Natural killer cell (primary cell): ENCODE measurements around the gene AGAP6. TPM values are rescaled to one million over a fixed set of nuclear protein-coding genes. Genes with fewer than 3 reads are reported as not detected.
"Not testable (repeated sequence)": the region's sequence is repeated elsewhere in the genome, so short reads cannot be mapped to it uniquely, and the experiment has no call there.

Experiments
- ATAC-seq, 3 donors: fragments of 150-1000 bp in 2 of 3; fragments of 200-7000 bp in 1 of 3; cut with Tn5 transposase; 1 replicate in 1 of 3; 2 replicates in 2 of 3; pipeline ENCODE4 v1.10.0; 2021; ENCODE audit warnings: mild to moderate bottlenecking in 2 of 3, moderate library complexity in 2 of 3
- DNase-seq, 2 donors: peaks; one replicate each; pipeline versions ENCODE4 v3.0.0 to v3.0.0-alpha.2; 2013 to 2021; ENCODE audit warnings: mixed read lengths in 1 of 2
- H3K27ac ChIP-seq: one replicate; pipeline ENCODE4 v1.5.1; 2013; ENCODE audit warnings: mild to moderate bottlenecking, low read length
- H3K27me3 ChIP-seq: one replicate; pipeline ENCODE4 v1.6.1; 2013; ENCODE audit warnings: low read length; ENCODE audit not compliant: control insufficient read depth, insufficient read depth
- H3K36me3 ChIP-seq: one replicate; pipeline ENCODE4 v1.6.1; 2013; ENCODE audit warnings: low read length; ENCODE audit not compliant: control insufficient read depth, insufficient read depth
- H3K4me1 ChIP-seq: one replicate; pipeline ENCODE4 v1.6.1; 2013; ENCODE audit warnings: low read length; ENCODE audit not compliant: control insufficient read depth, insufficient read depth
- H3K4me3 ChIP-seq: one replicate; pipeline ENCODE4 v1.5.1; 2013; ENCODE audit warnings: low read length
- H3K9me3 ChIP-seq: one replicate; pipeline ENCODE4 v1.6.1; 2013; ENCODE audit warnings: low read length; ENCODE audit not compliant: control insufficient read depth, insufficient read depth
- H3K27ac Mint-ChIP-seq, 2 donors: one replicate each; pipeline ENCODE4 v1.8.0; 2022; ENCODE audit warnings: mild to moderate bottlenecking in 2 of 2, mixed read lengths in 2 of 2, moderate library complexity in 1 of 2
- H3K27me3 Mint-ChIP-seq, 2 donors: one replicate each; pipeline ENCODE4 v1.8.0; 2022; ENCODE audit warnings: low read depth in 2 of 2, mixed read lengths in 2 of 2
- H3K36me3 Mint-ChIP-seq: one replicate; pipeline ENCODE4 v1.8.0; 2022; ENCODE audit warnings: mixed read lengths
- H3K4me1 Mint-ChIP-seq, 2 donors: one replicate each; pipeline ENCODE4 v1.8.0; 2022; ENCODE audit warnings: mixed read lengths in 2 of 2
- H3K4me3 Mint-ChIP-seq: one replicate; pipeline ENCODE4 v1.8.0; 2022; ENCODE audit warnings: mild to moderate bottlenecking, moderate library complexity, mixed read lengths
- H3K9me3 Mint-ChIP-seq, 2 donors: one replicate each; pipeline ENCODE4 v1.8.0; 2022; ENCODE audit warnings: mixed read lengths in 2 of 2
- WGBS: methylation state at CpG from one replicate; pipeline ENCODE4 v1.1.7; 2013; ENCODE audit warnings: missing lambda C conversion rate; ENCODE audit not compliant: insufficient coverage; 5-methylcytosine and 5-hydroxymethylcytosine counted together
- intact Hi-C: fragments of 100-400 bp; cut with micrococcal nuclease; formaldehyde crosslinking; loops from one replicate; pipeline ENCODE4 v1.14.2; 2022
- total RNA-seq, 4 donors: library from RNA; stranded (reverse); fragments of 120-200 nt in 1 of 4; gene quantifications; one replicate each; pipeline versions ENCODE4 v1.2.3 to v1.2.4, GENCODE V29; 2013 to 2022

Gene AGAP6
- total RNA-seq, 3 donors from 2014 or later (not counting 1 experiment from before 2014, with no cell fraction given) = 11.7 to 25.8 (median 20.0) TPM

- H3K9me3 ChIP-seq, H3K27me3 ChIP-seq, H3K27me3 Mint-ChIP-seq, H3K4me1 Mint-ChIP-seq, DNase-seq, H3K4me3 Mint-ChIP-seq, ATAC-seq, H3K9me3 Mint-ChIP-seq, H3K27ac Mint-ChIP-seq, H3K36me3 Mint-ChIP-seq, H3K27ac ChIP-seq, intact Hi-C loops, H3K4me3 ChIP-seq, H3K4me1 ChIP-seq, H3K36me3 ChIP-seq: not testable (repeated sequence)
- 98% methylated on average over 29 of the region's 37 CpGs for WGBS
Observed at GRCh38 chr10:49970331-49970857, 17.8 kb upstream of the AGAP6 start.

DNA sequence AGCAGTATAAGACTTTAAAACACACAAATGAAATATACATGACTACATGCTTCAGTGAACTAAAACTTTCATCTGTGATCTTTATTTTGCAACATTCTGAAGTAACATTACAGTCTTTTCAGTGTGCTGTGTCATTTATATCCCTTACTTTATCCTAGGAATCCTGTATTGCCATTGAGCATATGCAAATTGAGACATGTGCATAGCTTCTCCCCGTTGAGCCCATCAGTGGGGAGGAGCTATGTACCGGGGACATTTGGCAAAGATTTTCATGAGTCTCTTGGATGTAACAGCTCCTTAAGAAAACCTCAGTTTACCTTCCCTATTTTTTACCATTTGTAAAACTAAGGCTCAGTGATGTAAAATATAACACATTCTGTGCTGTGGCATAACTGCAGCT lies 16.7 kb upstream of the AGAP6 start:
- H3K4me1 Mint-ChIP-seq, H3K9me3 ChIP-seq, intact Hi-C loops, H3K4me3 Mint-ChIP-seq, H3K4me1 ChIP-seq, H3K27ac Mint-ChIP-seq, H3K36me3 ChIP-seq, H3K9me3 Mint-ChIP-seq, H3K27me3 ChIP-seq, H3K36me3 Mint-ChIP-seq, H3K4me3 ChIP-seq, H3K27me3 Mint-ChIP-seq, DNase-seq, ATAC-seq, H3K27ac ChIP-seq: not testable (repeated sequence)
- WGBS = no CpG with 5 or more reads among the region's 2 CpGs

GRCh38 chr10:49972094-49972493 lies 16.1 kb upstream of the AGAP6 start:
- H3K27me3 Mint-ChIP-seq, H3K27ac Mint-ChIP-seq: not testable (repeated sequence)

GRCh38 chr10:49977756-49978155 lies 10.4 kb upstream of the AGAP6 start:
- H3K9me3 Mint-ChIP-seq, H3K27me3 ChIP-seq, H3K36me3 ChIP-seq, H3K4me1 ChIP-seq, H3K4me1 Mint-ChIP-seq, H3K4me3 Mint-ChIP-seq, H3K27ac ChIP-seq, H3K27me3 Mint-ChIP-seq, H3K4me3 ChIP-seq, H3K9me3 ChIP-seq, H3K27ac Mint-ChIP-seq, H3K36me3 Mint-ChIP-seq, ATAC-seq, DNase-seq, intact Hi-C loops: not testable (repeated sequence)
- no CpG with 5 or more reads among the region's 3 CpGs for WGBS

More at GRCh38 chr10:49972094-49972493, 16.1 kb upstream of the AGAP6 start:
- H3K4me1 ChIP-seq, H3K4me3 Mint-ChIP-seq, ATAC-seq, H3K27ac ChIP-seq, DNase-seq, H3K4me3 ChIP-seq, H3K9me3 ChIP-seq, intact Hi-C loops, H3K4me1 Mint-ChIP-seq, H3K27me3 ChIP-seq, H3K9me3 Mint-ChIP-seq, H3K36me3 Mint-ChIP-seq, H3K36me3 ChIP-seq: not testable (repeated sequence)
- WGBS = no CpG with 5 or more reads among the region's 3 CpGs

DNA sequence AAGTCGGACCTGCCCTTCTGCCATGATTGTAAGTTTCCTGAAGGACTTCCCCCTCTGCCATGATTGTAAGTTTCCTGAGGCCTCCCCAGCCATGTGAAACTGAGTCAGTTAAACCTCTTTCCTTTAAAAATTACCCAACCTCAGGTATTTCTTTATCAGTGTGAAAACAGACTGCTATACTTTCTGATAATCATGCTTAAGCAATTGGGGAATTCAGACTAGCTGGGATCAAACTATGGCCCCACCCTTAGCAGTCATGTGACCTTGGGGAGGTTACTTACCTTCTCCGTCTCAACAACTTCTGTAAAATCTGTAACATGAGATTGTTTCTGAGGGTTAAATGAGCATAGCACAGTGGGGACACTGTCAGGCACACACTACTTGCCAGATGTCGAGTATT lies 999 bp upstream of the AGAP6 start:
- H3K36me3 ChIP-seq, ATAC-seq, H3K27ac Mint-ChIP-seq, H3K27me3 ChIP-seq, H3K4me1 ChIP-seq, DNase-seq, H3K9me3 ChIP-seq, H3K27me3 Mint-ChIP-seq, intact Hi-C loops, H3K36me3 Mint-ChIP-seq, H3K9me3 Mint-ChIP-seq, H3K27ac ChIP-seq, H3K4me3 ChIP-seq, H3K4me1 Mint-ChIP-seq, H3K4me3 Mint-ChIP-seq: not testable (repeated sequence)
- WGBS = 92% methylated on average over 1 of the region's 3 CpGs

DNA sequence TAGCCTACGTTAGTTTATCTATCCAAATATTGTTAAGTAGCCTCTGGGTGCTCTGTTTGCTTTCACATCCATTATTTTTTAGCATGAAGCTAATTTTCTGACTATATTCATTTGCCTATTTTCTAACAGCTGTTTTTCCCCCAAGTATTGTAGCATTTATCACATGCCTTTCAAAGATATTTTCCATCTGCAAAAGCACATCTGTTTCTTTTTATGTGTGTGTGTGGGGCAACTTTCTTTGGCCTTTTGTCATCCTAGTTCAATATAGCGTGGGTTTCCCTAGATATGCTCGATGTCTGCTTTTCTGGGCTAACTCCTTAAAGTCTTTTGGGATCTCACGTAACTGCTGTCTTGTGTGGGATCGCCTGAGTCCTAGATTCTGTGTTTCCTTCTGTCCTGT lies 7.1 kb downstream of the AGAP6 start:
- intact Hi-C loops = not testable (repeated sequence)

DNA sequence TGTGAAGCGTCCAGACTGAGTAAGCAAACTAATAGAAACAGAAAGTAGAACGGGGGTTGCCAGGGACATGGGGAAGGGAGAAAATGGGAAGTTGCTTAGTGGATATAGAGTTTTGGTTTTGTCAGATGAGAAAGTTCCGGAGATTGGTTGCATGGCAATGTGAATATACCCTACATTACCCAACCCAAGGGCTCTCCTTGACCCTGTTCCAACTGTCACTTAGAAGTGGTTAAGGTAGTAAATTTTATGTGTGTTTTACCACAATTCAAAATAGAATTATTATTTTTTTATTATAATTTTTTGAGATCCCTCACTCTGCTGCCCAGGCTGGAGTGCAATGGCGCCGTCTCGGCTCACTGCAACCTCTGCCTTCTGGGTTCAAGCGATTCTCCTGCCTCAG lies 25.8 kb downstream of the AGAP6 start:
- H3K36me3 Mint-ChIP-seq, intact Hi-C loops, H3K27me3 ChIP-seq, H3K4me1 ChIP-seq, H3K9me3 ChIP-seq, ATAC-seq, H3K4me1 Mint-ChIP-seq, DNase-seq, H3K4me3 ChIP-seq, H3K4me3 Mint-ChIP-seq, H3K9me3 Mint-ChIP-seq, H3K27me3 Mint-ChIP-seq, H3K27ac Mint-ChIP-seq, H3K27ac ChIP-seq, H3K36me3 ChIP-seq: not testable (repeated sequence)
- no CpG with 5 or more reads among the region's 7 CpGs for WGBS

More for the DNA sequence above, 7.1 kb downstream of the AGAP6 start:
- not testable (repeated sequence) for H3K36me3 ChIP-seq, H3K9me3 Mint-ChIP-seq, DNase-seq, H3K4me1 Mint-ChIP-seq, H3K4me3 ChIP-seq, ATAC-seq, H3K4me3 Mint-ChIP-seq, H3K27ac ChIP-seq, H3K27me3 Mint-ChIP-seq, H3K36me3 Mint-ChIP-seq, H3K4me1 ChIP-seq, H3K27me3 ChIP-seq, H3K9me3 ChIP-seq, H3K27ac Mint-ChIP-seq
- 100% methylated on average over 1 of the region's 5 CpGs for WGBS

DNA sequence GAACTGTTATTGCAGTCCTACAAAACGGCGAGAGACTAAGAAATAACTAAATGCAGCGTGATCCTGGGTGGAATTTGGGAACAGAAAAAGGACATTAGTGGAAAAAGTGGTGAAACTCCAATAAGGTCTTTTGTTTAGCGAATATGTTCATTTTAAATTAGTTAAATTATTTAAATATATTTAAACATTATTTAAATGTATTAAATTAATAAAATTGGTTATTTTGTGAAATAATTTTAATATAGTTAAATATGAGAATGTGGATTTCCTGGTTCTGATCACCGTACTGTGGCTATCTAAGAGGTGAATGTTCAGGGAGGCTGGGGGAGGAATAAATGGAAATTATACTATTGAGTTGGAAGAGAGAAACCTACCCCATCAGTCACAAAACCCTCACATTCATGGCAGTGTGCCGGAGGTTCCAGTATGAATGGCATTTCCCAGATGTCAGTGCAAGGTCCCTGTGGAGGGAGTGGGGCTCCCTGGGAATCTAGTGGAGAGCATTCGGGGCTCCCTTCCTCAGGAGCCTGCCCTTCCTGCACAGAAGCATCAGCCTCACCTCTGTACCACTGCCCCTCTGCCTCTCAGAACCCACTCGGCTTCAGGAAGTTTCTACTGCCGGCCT lies 27.5 kb downstream of the AGAP6 start:
- H3K36me3 Mint-ChIP-seq, H3K36me3 ChIP-seq, intact Hi-C loops, H3K27me3 ChIP-seq, H3K27ac Mint-ChIP-seq, DNase-seq, H3K27ac ChIP-seq, H3K4me3 Mint-ChIP-seq, H3K4me3 ChIP-seq, H3K4me1 Mint-ChIP-seq, H3K27me3 Mint-ChIP-seq, ATAC-seq, H3K9me3 ChIP-seq, H3K9me3 Mint-ChIP-seq, H3K4me1 ChIP-seq: not testable (repeated sequence)
- WGBS = 70% methylated on average over 2 of the region's 9 CpGs
